ENCODE results near the gene HOGA1. TPM values are rescaled to one million over a fixed set of nuclear protein-coding genes. Genes with fewer than 3 reads are reported as not detected.

Gene HOGA1
- total and polyA plus RNA-seq, 3 donors from 2014 or later = 0.25 to 1.5 (median 0.55) TPM

GRCh38 chr10:97571622-97572021, 12.6 kb upstream of the HOGA1 start:
- no peak for DNase-seq
- H3K27ac ChIP-seq = no peak overlapping the region
- H3K9me3 ChIP-seq = no peaks in the 10 kb centered on the region
- TF ChIP-seq POLR2A (IDR thresholded peaks at IDR 0.05) (no peak), CTCF (IDR thresholded peaks at IDR 0.05) (no peak)
- no peaks in the 10 kb centered on the region for H3K36me3 ChIP-seq (ENCODE audit: low read depth, missing control alignments)
- H3K4me1 ChIP-seq = peaks cover 3% of the 10 kb centered on the region
- 88 to 90% methylated on average over 3 of the region's 3 CpGs for WGBS, 2 donors
- intact Hi-C loops (cut with DNase I; ENCODE audit: low total_unique reads) = no loop called here
- H3K27me3 ChIP-seq = no peaks in the 10 kb centered on the region
- no peak overlapping the region for H3K4me3 ChIP-seq

- 71 to 86% methylated on average over 10 to 16 of the region's 16 CpGs for WGBS, 2 donors
- Histone ChIP-seq H3K4me3 (no peak within 1 kb of the TSS), H3K4me1 (peaks cover 3% of the 10 kb centered on the region), H3K27me3 (no peaks in the 10 kb centered on the region), H3K9me3 (no peaks in the 10 kb centered on the region), H3K36me3 (ENCODE audit: low read depth, missing control alignments) (no peaks in the 10 kb centered on the region), H3K27ac (no peak within 1 kb of the TSS)
- peak; percentile 84 for DNase-seq
- no peak for TF ChIP-seq POLR2A (IDR thresholded peaks at IDR 0.05)
- peak; percentile 51 to 81 (median 77) for TF ChIP-seq CTCF (IDR thresholded peaks at IDR 0.05)
- intact Hi-C loops (cut with DNase I; ENCODE audit: low total_unique reads) = no loop called here
These were observed 11.8 kb upstream of the HOGA1 start, which contains the start of gene ANKRD2 for GRCh38 chr10:97572214-97572989. Gene ANKRD2, plus strand, starts transcription at chr10:97572779. Its CDS starts 10 bp downstream, at chr10:97572789.

- no peak for DNase-seq
- H3K4me1 ChIP-seq = peaks cover 3% of the 10 kb centered on the region
- H3K9me3 ChIP-seq = no peaks in the 10 kb centered on the region
- no peaks in the 10 kb centered on the region for H3K36me3 ChIP-seq (ENCODE audit: low read depth, missing control alignments)
- H3K4me3 ChIP-seq = no peak overlapping the region
- TF ChIP-seq POLR2A (IDR thresholded peaks at IDR 0.05) = no peak
- TF ChIP-seq CTCF (IDR thresholded peaks at IDR 0.05) = no peak
- H3K27me3 ChIP-seq = no peaks in the 10 kb centered on the region
- 94% methylated on average over 2 of the region's 2 CpGs; no CpG with 5 or more reads in 1 of the 2 donors for WGBS, 2 donors
- intact Hi-C loops (cut with DNase I; ENCODE audit: low total_unique reads) = no loop called here
- H3K27ac ChIP-seq = no peak overlapping the region
These were observed 11.2 kb upstream of the HOGA1 start for GRCh38 chr10:97573021-97573420.

GRCh38 chr10:97573672-97574071, 10.5 kb upstream of the HOGA1 start:
- TF ChIP-seq CTCF (IDR thresholded peaks at IDR 0.05) (no peak), POLR2A (IDR thresholded peaks at IDR 0.05) (no peak)
- WGBS, 2 donors = 47 to 48% methylated on average over 2 of the region's 2 CpGs
- Histone ChIP-seq H3K36me3 (ENCODE audit: low read depth, missing control alignments) (no peaks in the 10 kb centered on the region), H3K4me3 (no peak overlapping the region), H3K27me3 (no peaks in the 10 kb centered on the region), H3K9me3 (no peaks in the 10 kb centered on the region), H3K4me1 (peaks cover 3% of the 10 kb centered on the region), H3K27ac (no peak overlapping the region)
- DNase-seq = no peak
- intact Hi-C loops (cut with DNase I; ENCODE audit: low total_unique reads) = no loop called here

Data from testis (tissue), 3 donors.